Measurements from ENCODE around the gene DDIT4L.

- TF ChIP-seq CTCF (IDR thresholded peaks at IDR 0.05) (no peak), EZH2 (IDR thresholded peaks at IDR 0.05; ENCODE audit: borderline replicate concordance, insufficient read depth, low read depth, low read length, poor library complexity, severe bottlenecking) (no peak)
These were observed 13.1 kb downstream of the DDIT4L start for GRCh38 chr4:100177126-100177525.

Measured in B cell (primary cell).